HG02588 (cell line): ENCODE measurements around the gene OR6A2.
A peak's percentile ranks its signal among the peaks of the same experiment; 100 is the strongest.

ENCODE experiments used
- ATAC-seq: cut with Tn5 transposase; IDR thresholded peaks from one replicate; pipeline ENCODE4 v1.9.1; 2021; ENCODE audit warnings: mild to moderate bottlenecking, moderate library complexity; ENCODE audit not compliant: unreplicated experiment

OR6A2 gene

DNA sequence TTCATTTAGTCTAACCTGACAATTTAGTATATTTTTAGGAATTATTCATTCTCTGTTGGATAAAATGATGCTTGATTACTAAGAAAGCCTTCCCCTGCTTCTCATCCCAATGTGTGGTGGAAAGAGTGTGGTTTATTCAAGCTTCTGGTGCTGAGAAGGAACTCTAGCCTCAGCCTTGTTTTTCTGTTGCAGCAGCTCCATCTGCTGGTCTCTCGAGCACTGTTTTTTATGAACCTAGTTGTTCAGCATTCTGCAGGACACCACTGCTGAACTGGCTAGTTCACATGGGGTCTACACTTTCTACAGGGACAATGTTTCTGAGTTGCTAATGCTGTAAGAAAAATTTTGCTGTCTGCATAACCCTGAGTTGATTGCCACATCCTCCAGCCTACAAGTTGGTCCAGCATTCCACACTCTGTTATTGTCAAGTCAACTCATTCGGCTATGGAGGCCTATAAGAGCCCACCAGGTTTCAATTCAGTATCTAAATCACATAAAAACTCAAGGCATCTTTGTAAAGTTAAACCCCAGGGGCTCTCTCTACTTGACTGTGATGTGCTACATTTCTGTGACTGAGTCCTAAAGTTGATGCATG, 42.0 kb downstream of the OR6A2 start:
- ATAC-seq = no peak

DNA sequence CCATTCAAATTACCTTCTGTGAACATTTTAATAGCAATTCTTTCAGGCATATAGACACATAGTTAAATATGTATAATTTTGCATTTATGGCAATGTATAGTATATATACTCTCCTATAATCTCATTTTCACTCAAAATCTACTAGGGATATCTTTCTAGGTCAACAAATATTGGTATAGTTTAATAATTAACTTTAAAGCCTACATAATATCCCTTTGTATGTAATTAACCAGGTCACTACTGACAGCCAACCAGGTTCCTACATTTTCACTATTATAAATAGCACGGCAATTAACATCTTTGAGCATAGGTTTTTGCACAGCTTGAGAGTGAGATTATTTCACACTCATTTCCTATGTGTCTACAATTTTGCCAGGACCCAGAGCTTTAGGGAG, 43.5 kb downstream of the OR6A2 start:
- ATAC-seq = no peak

GRCh38 chr11:6755303-6755952, 44.1 kb downstream of the OR6A2 start:
- ATAC-seq = no peak

DNA sequence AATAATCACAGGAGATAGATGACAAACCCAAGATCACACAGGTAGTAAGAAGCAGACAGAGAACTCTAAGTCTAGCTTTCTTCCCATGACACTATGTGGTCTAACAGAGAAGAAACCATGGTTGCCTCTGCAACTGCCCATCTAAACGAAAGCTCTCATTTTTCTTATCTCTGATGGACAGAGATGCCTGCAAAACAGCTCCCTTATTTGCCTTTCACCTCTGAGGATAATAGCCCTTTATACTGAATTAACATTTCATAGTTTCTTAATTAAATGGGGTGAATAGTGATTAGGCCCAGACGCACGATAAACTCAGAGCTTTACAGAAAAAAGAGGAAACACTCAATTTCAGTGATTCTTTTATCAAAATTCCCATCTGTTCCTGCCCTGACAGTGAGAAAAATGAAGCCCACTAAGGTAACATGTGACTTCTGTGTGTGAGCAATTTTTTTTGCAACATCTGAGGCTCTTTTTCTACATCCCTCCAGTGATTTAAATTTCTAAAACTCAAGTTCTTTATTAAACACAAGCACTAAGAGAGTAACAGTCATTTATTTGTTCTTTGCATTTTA, 52.3 kb downstream of the OR6A2 start:
- no peak for ATAC-seq

DNA sequence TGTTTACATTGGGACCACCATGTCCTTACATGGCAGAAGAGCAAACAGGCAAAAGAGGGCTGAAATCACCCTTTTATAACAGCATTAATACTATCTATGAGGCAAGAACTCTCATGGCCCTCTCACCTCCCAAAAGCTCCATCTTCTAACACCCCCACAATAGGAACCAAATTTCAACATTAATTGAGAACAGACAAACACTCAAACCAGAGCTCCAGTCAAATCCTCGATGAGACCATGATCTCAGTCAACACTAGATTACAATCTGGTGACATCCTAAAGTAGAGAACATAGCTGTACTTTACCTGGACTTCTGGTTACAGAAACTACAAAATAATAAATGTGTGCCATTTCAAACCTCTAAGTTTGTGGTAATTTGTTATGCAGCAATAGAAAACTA, 52.9 kb downstream of the OR6A2 start:
- ATAC-seq = peak; percentile 11

- peak; percentile 82 for ATAC-seq
Observed at GRCh38 chr11:6746086-6746618, 53.3 kb downstream of the OR6A2 start.

GRCh38 chr11:6745465-6746015, 53.9 kb downstream of the OR6A2 start:
- peak; percentile 49 for ATAC-seq

DNA sequence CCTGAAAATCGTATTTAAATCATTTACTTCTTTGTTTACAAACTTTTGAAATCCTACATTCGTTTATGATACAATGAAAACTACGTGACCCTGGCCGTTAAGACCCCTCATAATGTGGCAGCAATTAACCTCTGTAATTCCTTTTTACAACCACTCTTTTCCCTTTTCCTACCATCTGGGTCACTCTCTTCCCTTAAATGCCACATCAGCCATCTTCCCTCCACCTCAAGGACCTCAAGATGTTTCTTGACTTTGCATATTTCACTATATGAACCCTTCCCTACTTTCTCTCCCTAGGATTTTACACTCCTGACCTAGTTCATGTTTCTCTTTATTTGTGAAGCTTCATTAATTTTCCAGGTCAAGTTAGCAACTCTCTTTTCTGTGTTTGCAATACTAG, 54.5 kb downstream of the OR6A2 start:
- ATAC-seq = no peak

GRCh38 chr11:6742260-6742659, 57.2 kb downstream of the OR6A2 start:
- ATAC-seq = no peak
